Heart left ventricle (tissue), 16 donors: ENCODE measurements around the gene MAPK13. TPM values are rescaled to one million over a fixed set of nuclear protein-coding genes. Genes with fewer than 3 reads are reported as not detected.
A peak's percentile ranks its signal among the peaks of the same experiment; 100 is the strongest.

Experiments
- ATAC-seq, 4 donors: fragments of 200-7000 bp; cut with Tn5 transposase; one replicate each; pipeline ENCODE4 v1.9.1; 2020 to 2022; ENCODE audit warnings: moderate library complexity in 4 of 4, mild to moderate bottlenecking in 3 of 4, moderate number of reproducible peaks in 1 of 4
- DNase-seq, 5 donors: peaks; one replicate each; pipeline ENCODE4 v3.0.0-alpha.2; 2020
- H3K27ac ChIP-seq, 12 donors: fragments of 200-600 bp; sonication (generic) in 4 of 12; one replicate each; pipeline versions ENCODE4 v1.5.0 to v1.8.0; 2016 to 2022; ENCODE audit warnings: mild to moderate bottlenecking in 2 of 12
- H3K27me3 ChIP-seq, 9 donors: fragments of 200-600 bp; sonication (generic) in 2 of 9; one replicate each; pipeline versions ENCODE4 v1.5.1 to v1.8.0; 2016 to 2022; ENCODE audit warnings: mild to moderate bottlenecking in 3 of 9
- H3K36me3 ChIP-seq, 9 donors: fragments of 200-600 bp; sonication (generic) in 2 of 9; one replicate each; pipeline versions ENCODE4 v1.5.0 to v1.8.0; 2018 to 2022; ENCODE audit warnings: mild to moderate bottlenecking in 2 of 9
- H3K4me1 ChIP-seq, 12 donors: fragments of 200-600 bp; sonication (generic) in 4 of 12; one replicate each; pipeline versions ENCODE4 v1.5.0 to v1.8.0; 2016 to 2022; ENCODE audit warnings: mild to moderate bottlenecking in 3 of 12
- H3K4me3 ChIP-seq, 12 donors: fragments of 200-600 bp; sonication (generic) in 4 of 12; one replicate each; pipeline versions ENCODE4 v1.5.0 to v1.8.0; 2017 to 2022; ENCODE audit warnings: mild to moderate bottlenecking in 9 of 12, moderate library complexity in 4 of 12
- H3K9me3 ChIP-seq, 12 donors: fragments of 200-600 bp; sonication (generic) in 4 of 12; one replicate each; pipeline versions ENCODE4 v1.5.0 to v1.8.0; 2016 to 2022; ENCODE audit warnings: mild to moderate bottlenecking in 1 of 12
- POLR2A ChIP-seq, 2 donors: fragments of 450-650 bp; IDR thresholded peaks; one replicate each; pipeline ENCODE4 v1.6.1; 2017; ENCODE audit warnings: antibody characterized with exemption in 2 of 2, mild to moderate bottlenecking in 2 of 2, moderate library complexity in 2 of 2
- WGBS, 4 donors: extraction: QIAGEN DNeasy Blood & Tissue Kit in 2 of 4; methylation state at CpG; one replicate each; pipeline versions ENCODE4 v1.1.5 to v1.1.7; 2013 to 2018; 5-methylcytosine and 5-hydroxymethylcytosine counted together
- intact Hi-C, 10 donors: fragments of 100-400 bp; cut with DNase I; formaldehyde crosslinking; loops; one replicate each; pipeline versions ENCODE4 v1.11.1 to v1.14.2; 2022
- polyA plus RNA-seq, 2 donors: library from polyadenylated mRNA; stranded (reverse); fragments of 200-250 nt; gene quantifications; one replicate each; pipeline ENCODE4 v1.2.3, GENCODE V29; 2013
- total RNA-seq, 9 donors: library from RNA; depleted of rRNA in 2 of 9; stranded (reverse); fragments of >200 nt in 2 of 9; fragmentation: NEBNext Ultra II Directional in 3 of 9; extraction: Animal tissue kit (Norgen Biotek cat#: 25700) in 3 of 9; gene quantifications; one replicate each; pipeline versions ENCODE4 v1.1.0 to v1.2.4, GENCODE V29; 2016 to 2023
- TF ChIP-seq, protein P1 (sequence below), 12 donors: fragments of 200-600 bp; sonication (generic) in 4 of 12; IDR thresholded peaks; one replicate each; pipeline versions ENCODE4 v1.5.0 to v1.8.0; 2018 to 2022; ENCODE audit warnings: antibody characterized with exemption in 12 of 12, mild to moderate bottlenecking in 5 of 12
- donor health status: ischemic (EF 13 %, LVEDD 7.1; RV severe dilation, severe dysfunction).
- donor health status: healthy with polysubstance abuse.
- donor health status: DM: no; HTN: yes; CAD: no.
- donor health status: DM: no; HTN: no; CAD: no.
- donor health status: ischemic (EF 25% LVEDD 6.9; RV normal size, moderate dysfunction).
- donor health status: ischemic (EF 25% LVEDD 5.7; RV mildly dilated, moderate dysfunction).
- donor health status: healthy.
- donor health status: DM: yes; HTN: yes; CAD: no.
- donor health status: ischemic (EF 35%, LVEDD 5.7; RV mildly dilated, moderate dysfunction).
- donor health status: nonischemic (EF 11% LVEDD 7.7; RV severe dilation, severe dysfunction).
- donor health status: DM: yes; HTN: yes; CAD: no.
- donor health status: PGD.
- donor health status: ischemic (EF 29% LVEDD 5.4; RV normal size, mild dysfunction).
- donor health status: nonischemic (EF 23%, LVEDD 6.1; RV moderate dilation, normal function).

Gene MAPK13
- total and polyA plus RNA-seq, 11 donors = 0.24 to 16.8 (median 0.56) TPM

DNA sequence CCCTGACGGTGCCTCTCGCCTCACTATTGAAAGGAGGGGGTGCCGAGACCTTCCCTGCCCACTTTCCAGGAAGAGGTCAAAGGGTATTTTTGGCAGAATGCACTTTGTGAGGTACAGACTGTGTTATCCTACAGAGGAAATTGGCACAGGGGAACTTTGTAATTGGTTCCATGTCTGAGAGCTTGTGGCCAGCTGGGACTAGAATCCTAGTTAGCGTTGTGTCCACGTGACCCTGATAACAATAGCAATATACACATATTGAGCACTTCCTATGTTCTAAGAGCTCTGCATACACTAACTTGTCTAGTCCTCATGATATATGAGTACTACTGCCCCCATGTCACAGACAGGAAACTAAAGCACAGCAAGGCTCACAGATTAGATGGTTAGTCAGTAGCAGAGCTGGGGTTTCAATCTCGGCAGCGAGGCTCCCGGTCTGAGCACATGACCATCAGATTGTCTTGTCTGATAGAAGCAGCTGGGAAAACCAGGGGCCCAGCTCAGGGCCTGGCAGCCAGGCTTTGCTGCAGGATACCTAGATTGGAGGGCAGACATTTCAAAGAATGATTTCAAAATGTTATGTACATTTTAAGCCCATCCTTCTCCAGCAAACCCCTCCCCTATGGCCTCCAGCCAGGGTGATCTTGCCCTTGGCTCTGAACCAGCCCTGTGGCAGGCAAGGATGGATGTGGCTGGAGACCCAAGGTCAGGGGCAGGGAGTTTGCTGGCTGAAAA, 1.4 kb downstream of the MAPK13 start:
- WGBS, 4 donors = 23 to 27% (median 24%) methylated on average over 7 to 8 of the region's 8 CpGs
- DNase-seq (no peak), ATAC-seq (peak in 3 of 4 donors; percentile 12 to 28 (median 26))
- H3K36me3 ChIP-seq = peaks cover 0 to 17% (median 0%) of the 10 kb centered on the region in 9 donors
- intact Hi-C loops = no loop called here
- peaks cover 0 to 30% (median 5%) of the 10 kb centered on the region in 9 donors for H3K27me3 ChIP-seq
- H3K27ac ChIP-seq = peak overlapping the region in 1 of 12 donors; percentile 84
- TF ChIP-seq, protein P1, sequence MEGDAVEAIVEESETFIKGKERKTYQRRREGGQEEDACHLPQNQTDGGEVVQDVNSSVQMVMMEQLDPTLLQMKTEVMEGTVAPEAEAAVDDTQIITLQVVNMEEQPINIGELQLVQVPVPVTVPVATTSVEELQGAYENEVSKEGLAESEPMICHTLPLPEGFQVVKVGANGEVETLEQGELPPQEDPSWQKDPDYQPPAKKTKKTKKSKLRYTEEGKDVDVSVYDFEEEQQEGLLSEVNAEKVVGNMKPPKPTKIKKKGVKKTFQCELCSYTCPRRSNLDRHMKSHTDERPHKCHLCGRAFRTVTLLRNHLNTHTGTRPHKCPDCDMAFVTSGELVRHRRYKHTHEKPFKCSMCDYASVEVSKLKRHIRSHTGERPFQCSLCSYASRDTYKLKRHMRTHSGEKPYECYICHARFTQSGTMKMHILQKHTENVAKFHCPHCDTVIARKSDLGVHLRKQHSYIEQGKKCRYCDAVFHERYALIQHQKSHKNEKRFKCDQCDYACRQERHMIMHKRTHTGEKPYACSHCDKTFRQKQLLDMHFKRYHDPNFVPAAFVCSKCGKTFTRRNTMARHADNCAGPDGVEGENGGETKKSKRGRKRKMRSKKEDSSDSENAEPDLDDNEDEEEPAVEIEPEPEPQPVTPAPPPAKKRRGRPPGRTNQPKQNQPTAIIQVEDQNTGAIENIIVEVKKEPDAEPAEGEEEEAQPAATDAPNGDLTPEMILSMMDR (IDR thresholded peaks at IDR 0.05) = no peak
- no peak for TF ChIP-seq POLR2A (IDR thresholded peaks at IDR 0.05)
- H3K9me3 ChIP-seq = no peaks in the 10 kb centered on the region
- peak overlapping the region in 7 of 12 donors; percentile 30 to 64 (median 47) for H3K4me3 ChIP-seq
- H3K4me1 ChIP-seq = peaks cover 0 to 49% (median 14%) of the 10 kb centered on the region in 12 donors

DNA sequence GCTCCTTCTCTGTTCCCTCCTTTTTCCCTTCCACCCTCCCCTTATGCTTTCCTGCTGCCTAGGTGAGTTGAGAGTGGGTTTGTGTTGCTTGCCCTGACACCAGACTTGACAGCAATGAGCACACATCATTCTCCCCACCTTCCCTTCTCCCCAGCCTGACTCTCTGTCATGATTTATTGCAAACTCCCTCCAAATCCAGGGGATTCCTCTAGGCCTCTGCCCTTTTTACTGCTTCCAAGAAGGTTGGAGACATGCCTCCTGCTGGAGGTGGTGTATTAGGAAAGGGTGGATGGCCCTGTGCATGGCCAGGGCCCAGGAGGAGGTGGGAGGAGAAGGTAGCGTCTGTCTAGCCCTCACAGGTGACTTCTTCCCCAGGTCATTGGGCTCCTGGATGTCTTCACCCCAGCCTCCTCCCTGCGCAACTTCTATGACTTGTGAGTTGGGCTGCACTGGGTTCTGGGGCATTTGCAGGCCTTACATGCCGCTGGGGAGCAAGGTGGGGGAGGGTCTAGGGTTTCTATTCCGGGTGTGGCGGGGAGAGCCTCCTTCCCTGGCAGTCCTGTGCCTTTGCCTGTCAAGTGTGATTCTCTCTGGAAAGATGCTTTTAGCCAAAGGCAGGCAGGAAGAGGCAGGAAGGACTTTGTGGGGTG, 2.1 kb downstream of the MAPK13 start:
- ATAC-seq (no peak), DNase-seq (no peak)
- WGBS, 4 donors = 90 to 92% (median 91%) methylated on average over 5 of the region's 5 CpGs
- H3K36me3 ChIP-seq = peaks cover 0 to 20% (median 0%) of the 10 kb centered on the region in 9 donors
- H3K27me3 ChIP-seq = peaks cover 0 to 30% (median 5%) of the 10 kb centered on the region in 9 donors
- no peaks in the 10 kb centered on the region for H3K9me3 ChIP-seq
- intact Hi-C loops = no loop called here
- H3K27ac ChIP-seq = peak overlapping the region in 1 of 12 donors; percentile 84
- H3K4me1 ChIP-seq = peaks cover 0 to 42% (median 14%) of the 10 kb centered on the region in 12 donors
- TF ChIP-seq, protein P1 (IDR thresholded peaks at IDR 0.05) = no peak
- peak overlapping the region in 1 of 12 donors; percentile 64 for H3K4me3 ChIP-seq

DNA sequence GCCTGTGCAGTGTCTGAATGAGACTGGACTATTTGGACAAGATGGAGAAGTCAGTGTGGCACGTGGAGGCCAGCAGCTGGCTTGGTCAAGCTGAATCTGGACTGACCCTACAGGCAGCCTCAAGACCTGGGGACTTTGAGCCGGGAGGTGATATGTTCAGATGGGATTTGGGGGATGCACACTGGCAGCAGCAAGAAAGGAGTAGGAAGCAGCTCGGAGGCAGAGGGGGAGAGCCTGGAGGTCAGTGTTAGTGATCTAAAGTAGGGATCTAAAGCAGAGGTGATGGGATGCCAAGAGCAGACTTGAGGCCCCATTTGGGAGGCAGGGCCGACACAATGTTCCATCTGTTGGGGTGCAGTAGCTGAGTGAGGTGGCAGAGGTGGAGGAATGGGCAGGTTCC, 2.8 kb downstream of the MAPK13 start:
- 89 to 93% (median 92%) methylated on average over 4 of the region's 4 CpGs for WGBS, 4 donors
- TF ChIP-seq POLR2A (IDR thresholded peaks at IDR 0.05) = no peak
- TF ChIP-seq, protein P1 (IDR thresholded peaks at IDR 0.05) = no peak
- intact Hi-C loops = no loop called here
- ATAC-seq = no peak
- Histone ChIP-seq H3K27me3 (peaks cover 0 to 30% (median 5%) of the 10 kb centered on the region in 9 donors), H3K4me3 (no peak overlapping the region), H3K27ac (no peak overlapping the region), H3K4me1 (peaks cover 0 to 34% (median 14%) of the 10 kb centered on the region in 12 donors), H3K36me3 (peaks cover 0 to 26% (median 0%) of the 10 kb centered on the region in 9 donors), H3K9me3 (no peaks in the 10 kb centered on the region)
- no peak for DNase-seq

DNA sequence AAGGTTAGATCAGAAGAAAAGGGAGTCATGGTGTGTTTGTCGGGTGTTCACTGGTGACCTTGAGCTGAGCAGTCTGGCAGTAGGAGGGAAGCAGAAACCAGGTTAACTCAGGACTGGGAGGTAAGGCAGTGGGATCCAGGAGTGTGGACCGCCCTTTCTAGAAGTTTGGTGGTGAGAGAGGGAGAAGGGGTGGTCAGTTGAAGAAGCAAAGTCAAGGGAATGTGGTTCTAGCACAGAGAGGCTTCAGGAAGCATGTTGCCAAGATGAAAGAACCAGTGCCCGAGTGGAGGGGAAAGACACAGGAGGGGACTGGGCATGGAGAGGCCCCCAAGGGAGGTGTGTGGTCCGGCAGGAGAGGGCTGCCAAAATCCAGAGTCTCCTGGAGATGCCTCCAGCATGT, 3.6 kb downstream of the MAPK13 start:
- 81 to 87% (median 85%) methylated on average over 4 of the region's 4 CpGs for WGBS, 4 donors
- no peak for DNase-seq
- H3K4me1 ChIP-seq = peaks cover 0 to 28% (median 14%) of the 10 kb centered on the region in 12 donors
- no peaks in the 10 kb centered on the region for H3K9me3 ChIP-seq
- peaks cover 0 to 32% (median 0%) of the 10 kb centered on the region in 9 donors for H3K36me3 ChIP-seq
- no peak for ATAC-seq
- H3K4me3 ChIP-seq = no peak overlapping the region
- intact Hi-C loops = no loop called here
- peaks cover 0 to 29% (median 5%) of the 10 kb centered on the region in 9 donors for H3K27me3 ChIP-seq
- TF ChIP-seq POLR2A (IDR thresholded peaks at IDR 0.05) = no peak
- TF ChIP-seq, protein P1 (IDR thresholded peaks at IDR 0.05) = no peak
- no peak overlapping the region for H3K27ac ChIP-seq
